GM13977 (cell line): ENCODE data around the gene HORMAD2.

ENCODE experiments used
- DNase-seq: peaks from one replicate; pipeline ENCODE4 v3.0.0; 2012; ENCODE audit warnings: low spot score
- in situ Hi-C: fragments of 300-500 bp; cut with MboI; formaldehyde crosslinking; loops from one replicate; pipeline ENCODE4 v1.12.0; 2022; ENCODE audit warnings: low sequenced_read_pairs, low pct_unique_long_range_greater_than_20kb, mixed read lengths, inconsistent platforms; ENCODE audit not compliant: unreplicated experiment
- TF ChIP-seq, protein P1 (sequence below): IDR thresholded peaks from 2 replicates; pipeline ENCODE4 v1.5.1; 2012; ENCODE audit warnings: mild to moderate bottlenecking, control low read depth; ENCODE audit not compliant: insufficient read depth; ENCODE audit errors: extremely low read depth, missing control alignments

Gene HORMAD2

DNA sequence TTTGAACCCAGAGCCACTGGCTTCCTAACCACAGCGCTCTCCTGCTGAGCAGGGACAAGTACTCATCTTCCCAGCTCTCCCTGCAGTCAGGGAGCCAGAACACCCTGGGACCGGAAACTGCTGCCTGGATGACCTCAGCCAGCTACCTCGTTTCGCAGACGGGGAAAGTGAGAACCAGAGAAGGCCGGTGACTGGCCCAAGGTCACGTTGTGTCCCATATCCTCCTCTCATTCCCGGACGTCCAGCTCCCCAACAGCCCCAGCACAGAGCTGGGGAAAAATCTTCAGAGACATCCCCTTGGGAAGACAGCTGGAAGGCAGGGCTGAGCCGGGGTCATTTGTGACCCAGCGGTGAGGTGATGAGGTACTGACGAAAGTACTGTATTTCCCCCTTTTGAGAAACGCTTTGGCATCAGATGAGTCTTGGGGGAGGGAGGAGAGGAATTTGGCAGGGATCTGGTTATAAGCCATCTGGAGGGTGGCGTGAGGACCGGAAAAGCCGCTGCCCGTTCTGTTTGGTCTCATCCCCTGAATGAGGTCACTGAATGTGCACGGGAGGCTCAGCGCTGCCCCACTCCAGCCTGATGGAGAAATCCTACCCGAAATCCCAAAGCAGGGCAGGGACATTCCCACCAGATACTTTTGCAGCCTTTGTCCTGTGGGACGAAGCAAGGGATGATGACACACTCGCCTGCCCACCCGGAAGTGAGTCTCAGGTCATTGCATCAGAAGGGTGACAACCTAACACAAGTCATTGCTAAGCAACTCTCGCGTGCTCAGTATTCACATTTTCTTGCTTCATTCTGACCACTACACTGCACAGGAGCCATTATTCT, 125.2 kb downstream of the HORMAD2 start:
- peak; percentile 15 for DNase-seq
- in situ Hi-C loops = no loop called here
- TF ChIP-seq, protein P1, sequence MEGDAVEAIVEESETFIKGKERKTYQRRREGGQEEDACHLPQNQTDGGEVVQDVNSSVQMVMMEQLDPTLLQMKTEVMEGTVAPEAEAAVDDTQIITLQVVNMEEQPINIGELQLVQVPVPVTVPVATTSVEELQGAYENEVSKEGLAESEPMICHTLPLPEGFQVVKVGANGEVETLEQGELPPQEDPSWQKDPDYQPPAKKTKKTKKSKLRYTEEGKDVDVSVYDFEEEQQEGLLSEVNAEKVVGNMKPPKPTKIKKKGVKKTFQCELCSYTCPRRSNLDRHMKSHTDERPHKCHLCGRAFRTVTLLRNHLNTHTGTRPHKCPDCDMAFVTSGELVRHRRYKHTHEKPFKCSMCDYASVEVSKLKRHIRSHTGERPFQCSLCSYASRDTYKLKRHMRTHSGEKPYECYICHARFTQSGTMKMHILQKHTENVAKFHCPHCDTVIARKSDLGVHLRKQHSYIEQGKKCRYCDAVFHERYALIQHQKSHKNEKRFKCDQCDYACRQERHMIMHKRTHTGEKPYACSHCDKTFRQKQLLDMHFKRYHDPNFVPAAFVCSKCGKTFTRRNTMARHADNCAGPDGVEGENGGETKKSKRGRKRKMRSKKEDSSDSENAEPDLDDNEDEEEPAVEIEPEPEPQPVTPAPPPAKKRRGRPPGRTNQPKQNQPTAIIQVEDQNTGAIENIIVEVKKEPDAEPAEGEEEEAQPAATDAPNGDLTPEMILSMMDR = no peak

DNA sequence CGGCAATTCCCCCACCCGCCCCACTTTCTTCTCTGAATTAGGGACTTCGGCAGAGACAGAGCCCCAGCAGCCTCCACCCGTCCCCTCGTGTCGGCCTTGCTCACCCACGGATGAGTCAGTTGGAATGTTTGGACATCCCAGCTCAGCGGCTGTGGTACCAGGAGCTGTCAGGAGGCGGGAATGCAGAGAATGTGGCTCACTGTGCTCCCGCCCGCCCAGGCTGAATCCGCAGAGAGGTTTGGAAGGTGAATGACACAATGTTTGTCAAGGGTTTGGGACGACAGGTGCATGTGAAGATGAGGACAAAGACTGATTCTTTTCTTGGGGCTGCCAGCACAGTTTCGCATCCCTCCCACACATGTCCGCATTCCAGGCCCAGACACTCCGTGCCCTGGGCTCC, 126.7 kb downstream of the HORMAD2 start:
- DNase-seq = peak; percentile 12
- in situ Hi-C loops = no loop called here
- TF ChIP-seq, protein P1 = no peak

DNA sequence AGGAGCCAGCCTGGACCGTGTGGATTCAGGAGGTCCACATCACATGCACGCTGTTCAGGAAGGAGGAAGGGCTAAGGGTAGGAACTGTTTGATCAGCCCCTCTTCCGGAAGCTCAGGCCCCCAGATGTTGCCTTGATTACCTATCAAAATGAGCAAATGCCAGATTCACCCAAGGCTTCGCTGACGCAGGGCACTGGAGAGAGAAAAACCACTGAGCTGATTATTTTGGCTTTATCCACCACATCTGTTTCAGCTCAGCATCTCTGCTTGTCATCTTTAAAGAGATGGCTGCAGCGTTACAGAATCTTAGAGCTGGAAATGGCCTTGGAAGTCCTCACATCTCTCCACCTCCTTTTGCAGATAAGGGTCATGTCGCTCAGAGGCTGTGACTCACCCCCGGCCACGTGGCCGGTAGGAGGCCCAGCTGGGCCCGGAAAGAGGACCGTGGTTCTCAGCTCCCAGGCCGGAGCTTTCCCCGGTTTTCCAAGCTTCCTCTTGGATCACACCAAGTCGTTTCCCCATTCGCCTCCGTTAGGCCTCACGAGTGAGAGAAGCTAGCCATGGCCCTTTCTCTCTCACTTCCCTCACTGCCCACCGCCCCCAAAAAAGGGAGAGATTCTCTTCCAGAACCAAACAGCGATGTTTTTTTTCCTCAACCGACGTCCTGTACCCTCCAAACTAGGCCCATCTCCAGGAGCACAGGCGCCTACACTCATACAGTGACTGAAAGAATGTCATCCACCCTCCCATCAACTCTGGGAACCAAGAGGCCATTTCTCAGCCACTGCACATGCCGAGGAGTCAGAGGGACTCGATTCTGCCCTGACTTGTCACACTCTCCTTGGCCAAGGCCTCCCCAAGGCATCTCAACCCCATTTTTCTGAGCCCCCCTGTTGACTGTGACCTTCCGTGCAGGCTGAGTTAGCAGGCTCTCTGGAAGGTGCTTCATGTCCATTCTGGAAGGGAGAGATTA, 128.7 kb downstream of the HORMAD2 start:
- in situ Hi-C loops = no loop called here
- peak; percentile 9 for DNase-seq
- TF ChIP-seq, protein P1 = no peak

- DNase-seq = peak; percentile 8
- in situ Hi-C loops = no loop called here
- TF ChIP-seq, protein P1 = no peak
These were observed 129.4 kb downstream of the HORMAD2 start for GRCh38 chr22:30209642-30210041.

DNA sequence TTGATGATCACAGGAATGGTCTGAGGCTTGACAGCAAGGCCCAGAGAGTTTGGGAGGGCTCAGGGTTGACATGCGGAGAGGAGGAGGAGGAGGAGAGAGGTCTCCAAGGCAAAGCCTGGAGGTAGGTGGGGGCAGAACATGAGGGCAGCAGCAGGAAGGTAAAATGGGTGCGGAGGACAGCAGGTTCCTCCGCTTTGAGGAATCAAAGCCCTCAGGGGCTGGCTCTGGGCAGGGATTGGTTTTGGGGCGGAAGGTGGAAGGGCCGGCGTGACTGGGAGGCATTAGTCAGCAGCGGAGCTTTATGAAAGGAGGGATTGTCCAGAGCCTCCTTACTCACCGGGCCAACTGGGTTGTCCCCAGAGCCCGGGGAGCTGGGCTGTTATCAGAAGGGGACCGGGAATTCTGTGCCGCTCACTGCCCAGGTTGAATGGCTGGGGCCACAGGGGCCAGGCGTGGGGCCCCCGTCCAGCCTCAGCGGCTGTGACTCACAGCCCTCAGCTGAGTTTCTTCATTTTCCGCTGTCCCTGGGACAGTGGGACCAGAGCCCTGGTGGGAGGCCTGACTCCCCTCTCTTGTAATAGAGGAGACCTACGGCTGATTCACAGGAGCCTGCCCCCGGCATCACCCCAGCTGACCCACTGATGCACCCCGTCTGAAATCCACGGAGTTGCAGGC, 130.1 kb downstream of the HORMAD2 start:
- peak; percentile 2 for DNase-seq
- TF ChIP-seq, protein P1 = no peak
- in situ Hi-C loops = no loop called here

DNA sequence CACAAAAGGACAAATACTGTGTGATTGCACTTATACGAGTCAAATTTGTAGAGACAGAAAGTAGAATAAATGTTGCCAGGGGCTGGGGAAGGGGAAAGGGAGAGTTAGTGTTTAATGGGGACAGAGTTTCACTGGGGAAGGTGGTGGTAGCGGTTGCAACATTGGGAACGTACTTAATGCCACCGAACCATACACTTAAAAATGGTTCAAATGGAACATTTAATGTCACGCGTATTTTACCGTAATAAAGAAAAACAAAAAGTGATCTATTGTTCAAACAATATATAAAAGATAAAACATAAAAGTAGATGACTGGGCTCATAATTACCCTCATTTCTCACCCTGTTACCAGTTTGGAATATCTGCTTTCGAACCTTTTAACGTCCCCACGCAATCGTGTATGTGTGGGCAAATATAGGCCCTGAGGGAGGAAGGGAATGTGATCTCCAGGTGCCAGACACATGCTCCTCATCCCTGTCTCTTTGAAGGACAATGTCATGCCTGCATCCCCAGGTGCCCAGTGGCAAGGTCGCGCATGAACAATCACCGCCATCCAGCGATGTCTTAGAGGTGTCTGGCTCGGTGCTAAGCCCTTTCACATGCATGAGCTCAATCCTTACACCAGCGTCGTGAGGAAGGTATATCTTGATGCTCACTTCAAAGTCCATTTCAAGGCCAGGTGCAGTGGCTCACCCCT, 131.0 kb downstream of the HORMAD2 start:
- DNase-seq = no peak
- in situ Hi-C loops = no loop called here
- TF ChIP-seq, protein P1 = no peak
